ENCODE measurements around the gene WDFY3.

DNA sequence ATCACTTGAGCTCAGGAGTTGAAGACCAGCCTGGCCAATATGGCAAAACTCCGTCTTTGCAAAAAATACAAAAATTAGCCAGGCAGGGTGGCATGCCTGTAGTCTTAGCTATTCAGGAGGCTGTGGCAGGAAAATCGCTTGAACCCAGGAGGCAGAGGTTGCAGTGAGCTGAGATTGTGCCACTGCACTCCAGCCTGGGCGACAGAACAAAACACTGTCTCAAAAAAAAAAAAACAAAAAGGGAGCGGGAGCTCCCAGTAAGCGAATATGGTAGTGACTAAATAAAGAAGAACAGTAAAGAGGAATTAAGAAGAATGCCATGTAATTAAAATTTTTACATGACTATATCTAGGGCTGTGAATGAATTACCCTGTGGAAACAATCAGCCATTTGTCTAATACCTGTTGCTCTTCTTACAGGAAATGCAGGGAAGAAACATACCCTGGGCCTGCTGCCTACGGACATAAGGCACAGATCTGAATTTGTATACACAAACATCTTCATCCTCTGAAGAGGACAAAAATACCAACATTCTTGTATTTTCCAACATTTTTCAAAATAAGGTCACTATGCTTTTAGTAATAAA lies 11.4 kb downstream of the WDFY3 start:
- TF ChIP-seq CTCF (IDR thresholded peaks at IDR 0.05): no peak
- no peak for TF ChIP-seq EZH2 (IDR thresholded peaks at IDR 0.05)
- TF ChIP-seq EZH2phosphoT487 (IDR thresholded peaks at IDR 0.05): no peak
